Measurements from ENCODE around the gene WDR81. TPM values are rescaled to one million over a fixed set of nuclear protein-coding genes. Genes with fewer than 3 reads are reported as not detected.
"Not testable (repeated sequence)": the region's sequence is repeated elsewhere in the genome, so short reads cannot be mapped to it uniquely, and the experiment has no call there.

Gene WDR81
- total RNA-seq, 1 donor from 2014 or later = 13.4 TPM

- no peak overlapping the region for H3K27ac Mint-ChIP-seq (ENCODE audit: unreplicated experiment)
- H3K4me1 Mint-ChIP-seq (ENCODE audit: low read depth, unreplicated experiment) = peaks cover 3% of the 10 kb centered on the region
- H3K27me3 Mint-ChIP-seq (ENCODE audit: unreplicated experiment) = peaks cover 6% of the 10 kb centered on the region
- DNase-seq = no peak
- TF ChIP-seq CTCF (IDR thresholded peaks at IDR 0.05; ENCODE audit: partially characterized antibody, unreplicated experiment) = no peak
- H3K36me3 Mint-ChIP-seq (ENCODE audit: unreplicated experiment) = no peaks in the 10 kb centered on the region
- H3K4me3 Mint-ChIP-seq (ENCODE audit: unreplicated experiment) = no peak overlapping the region
- H3K9me3 Mint-ChIP-seq (ENCODE audit: unreplicated experiment) = no peaks in the 10 kb centered on the region
Observed at GRCh38 chr17:1703063-1703462, 21.4 kb upstream of the WDR81 start.

GRCh38 chr17:1705004-1705403 lies 19.5 kb upstream of the WDR81 start:
- Mint-ChIP-seq H3K27me3 (ENCODE audit: unreplicated experiment) (peaks cover 4% of the 10 kb centered on the region), H3K4me3 (ENCODE audit: unreplicated experiment) (no peak overlapping the region), H3K36me3 (ENCODE audit: unreplicated experiment) (no peaks in the 10 kb centered on the region), H3K4me1 (ENCODE audit: low read depth, unreplicated experiment) (peaks cover 3% of the 10 kb centered on the region), H3K9me3 (ENCODE audit: unreplicated experiment) (peaks cover 1% of the 10 kb centered on the region), H3K27ac (ENCODE audit: unreplicated experiment) (no peak overlapping the region)
- no peak for DNase-seq
- no peak for TF ChIP-seq CTCF (IDR thresholded peaks at IDR 0.05; ENCODE audit: partially characterized antibody, unreplicated experiment)

- H3K27ac Mint-ChIP-seq (ENCODE audit: unreplicated experiment) = no peak overlapping the region
- H3K27me3 Mint-ChIP-seq (ENCODE audit: unreplicated experiment) = peaks cover 4% of the 10 kb centered on the region
- TF ChIP-seq CTCF (IDR thresholded peaks at IDR 0.05; ENCODE audit: partially characterized antibody, unreplicated experiment) = no peak
- peaks cover 7% of the 10 kb centered on the region for H3K9me3 Mint-ChIP-seq (ENCODE audit: unreplicated experiment)
- DNase-seq = no peak
- H3K4me1 Mint-ChIP-seq (ENCODE audit: low read depth, unreplicated experiment) = peaks cover 3% of the 10 kb centered on the region
- no peak overlapping the region for H3K4me3 Mint-ChIP-seq (ENCODE audit: unreplicated experiment)
- no peaks in the 10 kb centered on the region for H3K36me3 Mint-ChIP-seq (ENCODE audit: unreplicated experiment)
Observed at GRCh38 chr17:1707107-1707506, 17.4 kb upstream of the WDR81 start.

DNA sequence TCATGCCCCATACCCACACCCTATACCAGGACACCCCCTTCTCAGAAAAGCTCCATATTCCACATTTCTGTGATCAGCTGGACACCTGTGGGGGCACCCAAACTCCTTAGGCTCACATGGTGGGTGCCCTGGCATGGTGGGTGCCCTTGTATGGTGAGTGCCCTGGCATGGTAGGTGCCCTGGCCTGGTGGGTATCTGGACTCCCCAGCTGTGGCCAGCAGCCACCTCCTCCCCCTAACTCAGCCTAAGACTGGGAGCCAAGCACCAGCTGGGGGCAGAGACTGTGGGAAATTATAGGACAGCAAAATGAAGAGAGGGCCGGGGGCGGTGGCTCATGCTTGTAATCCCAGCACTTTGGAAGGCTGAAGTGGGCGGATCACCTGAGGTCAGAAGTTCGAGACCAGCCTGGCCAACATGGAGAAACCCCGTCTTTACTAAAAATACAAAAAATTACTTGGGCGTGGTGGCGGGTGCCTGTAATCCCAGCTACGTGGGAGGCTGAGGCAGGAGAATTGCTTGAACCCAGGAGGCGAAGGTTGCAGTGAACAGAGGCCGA lies 15.6 kb upstream of the WDR81 start:
- not testable (repeated sequence) for DNase-seq; H3K4me1 Mint-ChIP-seq (ENCODE audit: low read depth, unreplicated experiment); H3K9me3 Mint-ChIP-seq (ENCODE audit: unreplicated experiment); H3K27me3 Mint-ChIP-seq (ENCODE audit: unreplicated experiment); H3K36me3 Mint-ChIP-seq (ENCODE audit: unreplicated experiment); H3K27ac Mint-ChIP-seq (ENCODE audit: unreplicated experiment)
- H3K4me3 Mint-ChIP-seq (ENCODE audit: unreplicated experiment) = peak overlapping the region; percentile 25

GRCh38 chr17:1709403-1709951 lies 15.0 kb upstream of the WDR81 start:
- Mint-ChIP-seq H3K36me3 (ENCODE audit: unreplicated experiment) (no peaks in the 10 kb centered on the region), H3K9me3 (ENCODE audit: unreplicated experiment) (peaks cover 10% of the 10 kb centered on the region), H3K27ac (ENCODE audit: unreplicated experiment) (no peak overlapping the region), H3K4me3 (ENCODE audit: unreplicated experiment) (peak overlapping the region; percentile 42), H3K27me3 (ENCODE audit: unreplicated experiment) (peaks cover 3% of the 10 kb centered on the region), H3K4me1 (ENCODE audit: low read depth, unreplicated experiment) (peaks cover 7% of the 10 kb centered on the region)
- no peak for TF ChIP-seq CTCF (IDR thresholded peaks at IDR 0.05; ENCODE audit: partially characterized antibody, unreplicated experiment)
- no peak for DNase-seq

All from glutamatergic neuron (in vitro differentiated cells).